Tibial nerve (tissue), 4 donors: ENCODE measurements around the gene ATP2C2.

ENCODE experiments used
- EP300 ChIP-seq, 2 donors: sonication (generic); formaldehyde crosslinking; IDR thresholded peaks; one replicate each; pipeline ENCODE4 v1.6.1; 2017; ENCODE audit warnings: antibody characterized with exemption in 2 of 2, mild to moderate bottlenecking in 1 of 2
- POLR2A ChIP-seq, 2 donors: fragments of 450-650 bp; IDR thresholded peaks; one replicate each; pipeline ENCODE4 v1.6.1; 2017; ENCODE audit warnings: antibody characterized with exemption in 2 of 2, mild to moderate bottlenecking in 2 of 2, moderate library complexity in 2 of 2
- TF ChIP-seq, protein P1 (sequence below), 5 experiments: fragments of 200-600 bp in 3 of 5; fragments of 450-650 bp in 2 of 5; sonication (generic) in 3 of 5; IDR thresholded peaks; one replicate each; pipeline ENCODE4 v1.5.1; 2016 to 2019; ENCODE audit warnings: antibody characterized with exemption in 5 of 5, mild to moderate bottlenecking in 3 of 5, moderate library complexity in 2 of 5

- TF ChIP-seq, protein P1, sequence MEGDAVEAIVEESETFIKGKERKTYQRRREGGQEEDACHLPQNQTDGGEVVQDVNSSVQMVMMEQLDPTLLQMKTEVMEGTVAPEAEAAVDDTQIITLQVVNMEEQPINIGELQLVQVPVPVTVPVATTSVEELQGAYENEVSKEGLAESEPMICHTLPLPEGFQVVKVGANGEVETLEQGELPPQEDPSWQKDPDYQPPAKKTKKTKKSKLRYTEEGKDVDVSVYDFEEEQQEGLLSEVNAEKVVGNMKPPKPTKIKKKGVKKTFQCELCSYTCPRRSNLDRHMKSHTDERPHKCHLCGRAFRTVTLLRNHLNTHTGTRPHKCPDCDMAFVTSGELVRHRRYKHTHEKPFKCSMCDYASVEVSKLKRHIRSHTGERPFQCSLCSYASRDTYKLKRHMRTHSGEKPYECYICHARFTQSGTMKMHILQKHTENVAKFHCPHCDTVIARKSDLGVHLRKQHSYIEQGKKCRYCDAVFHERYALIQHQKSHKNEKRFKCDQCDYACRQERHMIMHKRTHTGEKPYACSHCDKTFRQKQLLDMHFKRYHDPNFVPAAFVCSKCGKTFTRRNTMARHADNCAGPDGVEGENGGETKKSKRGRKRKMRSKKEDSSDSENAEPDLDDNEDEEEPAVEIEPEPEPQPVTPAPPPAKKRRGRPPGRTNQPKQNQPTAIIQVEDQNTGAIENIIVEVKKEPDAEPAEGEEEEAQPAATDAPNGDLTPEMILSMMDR (IDR thresholded peaks at IDR 0.05): no peak
- no peak for TF ChIP-seq POLR2A (IDR thresholded peaks at IDR 0.05)
- TF ChIP-seq EP300 (IDR thresholded peaks at IDR 0.05): no peak
Observed at GRCh38 chr16:84503751-84504395, 135.5 kb downstream of the ATP2C2 start.
